Stimulated activated CD8-positive, alpha-beta memory T cell treated with anti-CD3 and anti-CD28 coated beads, Interleukin-7, amount 100 ng/mL, for 4 hours (primary cell): ENCODE data around the gene LIPA.

ENCODE experiments used
- DNase-seq, 2 donors: peaks; one replicate each; pipeline ENCODE4 v3.0.0-alpha.2; 2020; ENCODE audit warnings: low read depth in 2 of 2

The LIPA gene

DNA sequence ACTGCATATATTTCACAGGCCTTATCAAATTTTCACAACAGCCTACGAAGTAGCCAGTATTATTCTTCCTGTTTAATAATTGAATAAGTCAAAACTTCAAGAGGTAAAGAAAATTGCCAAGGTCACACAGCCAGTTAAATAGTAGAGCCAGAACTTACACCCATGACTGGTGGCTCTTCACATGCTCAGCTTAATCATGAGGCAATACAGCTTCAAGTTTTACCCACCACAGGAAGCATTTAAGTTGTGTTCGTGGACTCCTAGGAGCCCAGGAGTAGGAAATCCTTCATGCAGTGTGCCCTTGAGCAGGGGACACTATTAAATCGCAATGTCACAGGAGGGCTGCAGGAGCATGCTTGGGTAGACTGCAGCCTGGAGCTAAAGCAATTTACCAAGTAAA lies 11.1 kb downstream of the LIPA start:
- DNase-seq: no peak

GRCh38 chr10:89238956-89239644 lies 12.5 kb downstream of the LIPA start:
- DNase-seq: no peak

- DNase-seq: no peak
Observed at GRCh38 chr10:89237849-89238248, 13.7 kb downstream of the LIPA start.

DNA sequence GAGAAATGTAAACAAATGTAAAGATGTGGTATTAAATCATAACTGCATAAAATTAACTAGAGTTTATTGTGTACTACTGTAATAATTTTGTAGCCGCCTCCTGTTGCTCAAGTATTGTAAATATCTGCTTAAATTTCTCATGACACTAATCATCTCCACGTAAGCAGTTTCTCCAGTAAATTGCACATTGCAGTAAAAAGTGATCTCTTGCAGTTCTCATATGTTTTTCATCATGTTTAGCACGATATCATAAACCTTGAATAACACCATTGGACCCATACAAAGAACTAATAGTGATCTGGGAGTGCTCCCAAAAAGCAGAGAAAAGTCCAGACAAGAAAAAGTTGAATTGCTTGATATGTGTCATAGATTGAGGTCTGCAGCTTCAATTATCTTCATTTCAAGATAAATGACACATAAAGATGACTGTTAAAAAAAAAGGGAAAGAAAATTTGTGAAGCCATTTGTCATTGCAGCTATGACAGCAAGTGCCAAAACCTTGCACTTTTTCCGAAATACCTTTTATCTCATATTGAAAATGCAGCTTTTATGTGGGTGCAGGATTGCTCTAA lies 15.3 kb downstream of the LIPA start:
- no peak for DNase-seq

DNA sequence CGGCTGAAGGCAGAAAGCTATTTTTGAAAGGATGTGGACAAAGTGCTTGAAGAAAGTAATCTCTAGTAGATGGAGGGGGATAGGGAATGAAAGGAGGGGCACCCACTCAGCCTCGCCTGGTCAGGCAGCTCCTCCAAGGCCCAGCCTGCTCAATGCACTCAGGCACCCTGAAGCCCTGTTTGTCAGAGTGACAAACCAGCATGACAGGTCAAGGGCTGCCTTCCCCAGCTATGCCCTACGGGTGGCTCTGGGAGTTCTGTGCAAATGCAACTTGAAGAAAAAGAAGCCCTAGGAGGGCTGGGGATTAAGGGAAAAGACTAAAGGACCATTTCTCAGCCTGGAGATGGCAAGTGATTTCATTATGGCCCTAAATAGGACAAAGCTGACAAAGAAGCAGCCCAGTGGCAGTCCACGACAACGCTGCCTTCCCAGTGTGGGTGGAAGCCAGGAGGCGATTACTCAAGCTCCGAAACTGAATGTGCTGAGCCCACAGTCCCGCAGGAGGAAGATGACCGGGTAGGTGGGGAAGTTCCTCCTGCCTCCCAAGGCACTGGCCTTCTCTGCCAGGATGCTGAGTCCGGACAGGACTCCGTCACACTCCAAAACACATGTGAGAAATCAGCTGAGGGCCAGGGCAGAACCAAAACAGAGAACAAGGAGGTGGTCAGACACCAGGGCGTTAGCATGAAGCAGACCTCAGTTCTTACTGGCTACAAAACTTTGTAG lies 16.3 kb downstream of the LIPA start:
- no peak for DNase-seq

DNA sequence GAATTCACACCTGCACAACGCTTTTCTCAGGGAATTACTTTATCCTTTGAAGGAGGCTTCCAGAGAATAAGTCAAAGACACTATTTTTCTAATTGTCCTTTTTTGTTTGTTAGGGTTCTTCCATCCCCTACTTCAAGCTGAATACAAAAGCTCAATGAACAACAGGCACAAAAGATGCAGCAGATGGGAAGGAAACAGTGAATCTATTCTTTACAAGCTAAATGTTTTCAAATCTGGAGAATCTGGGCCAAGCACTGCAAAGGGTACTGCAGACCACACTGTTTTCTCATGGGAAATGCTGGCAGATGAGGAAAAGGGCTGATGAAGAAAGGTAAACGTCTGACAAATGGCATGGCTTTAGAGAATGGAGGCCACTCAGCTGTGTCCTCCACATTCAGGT lies 18.5 kb downstream of the LIPA start:
- DNase-seq: no peak

GRCh38 chr10:89228962-89229361 lies 22.6 kb downstream of the LIPA start:
- DNase-seq: no peak

- no peak for DNase-seq
Observed at GRCh38 chr10:89228146-89228545, 23.4 kb downstream of the LIPA start.

- DNase-seq: no peak
Observed at GRCh38 chr10:89226891-89227290, 24.7 kb downstream of the LIPA start.

GRCh38 chr10:89224739-89225443 lies 26.7 kb downstream of the LIPA start:
- DNase-seq: no peak

DNA sequence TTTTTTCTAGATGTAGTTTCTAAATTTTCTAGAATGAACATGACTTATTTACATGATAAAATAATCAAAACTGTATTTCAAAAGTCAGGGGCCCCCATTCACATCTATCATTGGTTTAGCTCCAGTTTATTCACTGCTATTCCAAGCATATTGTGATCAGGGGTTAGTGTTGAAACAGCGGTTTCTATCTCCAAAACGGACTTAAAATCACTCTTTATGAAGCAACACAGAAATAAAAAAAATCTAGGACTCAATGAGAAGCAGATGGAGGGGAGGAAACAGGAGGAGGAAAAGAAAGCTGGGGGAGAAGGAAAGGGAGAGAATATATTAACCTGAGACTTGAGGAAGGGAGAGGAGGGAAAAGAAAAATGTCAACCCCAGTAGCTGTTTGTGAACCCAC lies 29.7 kb downstream of the LIPA start:
- no peak for DNase-seq

GRCh38 chr10:89219513-89220218 lies 31.9 kb downstream of the LIPA start:
- no peak for DNase-seq

DNA sequence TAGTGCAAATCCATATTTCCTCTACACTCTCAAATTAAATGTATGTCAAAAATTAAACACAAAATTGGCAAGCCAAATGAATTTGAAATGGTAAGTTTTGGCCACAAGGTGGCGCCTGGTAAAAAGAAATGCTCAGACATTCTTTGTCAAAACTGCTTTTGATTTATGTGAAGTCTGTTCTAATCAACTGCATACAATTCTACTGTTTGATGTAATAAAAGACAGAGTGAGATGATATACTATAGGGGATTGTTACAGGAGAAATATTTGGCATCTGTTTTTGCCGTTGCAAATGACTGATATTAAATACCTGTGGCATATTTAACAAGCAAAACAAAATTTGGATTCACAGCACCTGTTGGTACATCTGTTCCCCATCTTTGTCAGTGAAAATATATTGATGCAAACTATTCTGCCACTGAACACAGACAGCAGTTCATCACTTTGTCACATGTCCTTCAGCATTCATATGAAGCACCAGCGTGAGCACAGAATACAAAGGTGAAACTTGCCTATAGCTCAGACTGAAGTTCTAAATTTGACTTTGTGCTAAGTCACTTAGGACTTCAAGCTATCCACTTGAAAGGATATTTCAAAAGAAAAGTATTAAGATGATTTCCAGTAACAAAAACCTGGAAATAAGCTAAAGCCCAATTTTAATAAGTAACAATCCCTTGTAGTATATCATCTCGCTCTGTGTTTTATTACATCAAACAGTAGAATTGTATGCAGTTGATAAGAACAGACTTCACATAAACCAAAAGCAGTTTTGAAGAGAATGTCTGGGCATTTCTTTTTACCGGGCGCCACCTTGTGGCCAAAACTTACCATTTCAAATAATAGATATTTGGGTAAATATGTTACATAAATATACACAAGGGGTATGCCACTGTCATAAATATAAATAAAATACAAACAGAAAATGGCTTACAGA lies 34.3 kb downstream of the LIPA start:
- peak; percentile 24 to 58 for DNase-seq

- DNase-seq: no peak
Observed at GRCh38 chr10:89216056-89216455, 35.5 kb downstream of the LIPA start.

DNA sequence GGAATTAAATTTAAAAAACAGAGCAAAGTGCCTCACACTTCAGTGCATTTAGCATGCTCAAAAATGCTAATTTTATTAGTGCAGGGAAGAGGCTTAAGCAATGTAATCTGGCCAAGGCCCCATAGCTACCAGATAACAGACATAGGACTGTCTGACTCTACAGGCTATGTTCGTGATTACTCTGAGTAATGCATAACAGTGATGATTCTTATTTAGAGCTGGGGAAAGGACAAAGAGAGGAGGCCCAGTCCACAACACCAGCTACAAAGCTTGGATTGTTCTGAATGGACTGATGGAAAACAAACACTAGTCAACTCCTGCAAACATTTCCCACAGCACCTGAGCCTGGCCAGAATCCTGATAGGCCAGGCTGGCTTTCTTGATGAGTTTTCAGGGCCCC lies 36.1 kb downstream of the LIPA start:
- DNase-seq: no peak

DNA sequence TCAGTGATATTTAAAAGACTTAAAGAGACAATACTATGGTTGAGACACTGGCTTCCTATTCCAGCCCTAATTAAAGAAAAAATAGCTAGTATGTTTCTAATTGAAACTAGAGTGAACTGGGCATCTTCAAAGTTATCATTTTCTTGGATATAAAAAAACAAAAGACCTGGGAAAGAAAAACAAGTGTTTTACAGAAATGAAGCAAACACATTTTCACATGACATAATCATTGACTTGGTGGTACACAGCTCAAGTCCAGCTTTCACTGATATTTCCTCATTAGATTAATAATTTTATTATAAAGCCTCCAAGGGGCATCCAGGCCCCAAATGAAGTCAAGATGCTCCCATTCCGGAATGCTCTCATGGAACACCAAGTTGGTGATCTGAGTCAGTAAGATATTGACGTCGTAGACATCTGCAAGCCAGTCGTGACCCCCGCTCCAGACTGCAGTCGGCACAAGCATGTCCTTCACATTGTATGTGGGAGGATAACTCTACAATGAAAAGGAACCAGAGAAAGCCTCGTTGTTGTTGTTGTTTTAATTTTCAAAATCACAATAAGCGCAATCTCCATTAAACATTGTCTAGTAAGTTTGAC lies 36.9 kb downstream of the LIPA start:
- DNase-seq: no peak

DNA sequence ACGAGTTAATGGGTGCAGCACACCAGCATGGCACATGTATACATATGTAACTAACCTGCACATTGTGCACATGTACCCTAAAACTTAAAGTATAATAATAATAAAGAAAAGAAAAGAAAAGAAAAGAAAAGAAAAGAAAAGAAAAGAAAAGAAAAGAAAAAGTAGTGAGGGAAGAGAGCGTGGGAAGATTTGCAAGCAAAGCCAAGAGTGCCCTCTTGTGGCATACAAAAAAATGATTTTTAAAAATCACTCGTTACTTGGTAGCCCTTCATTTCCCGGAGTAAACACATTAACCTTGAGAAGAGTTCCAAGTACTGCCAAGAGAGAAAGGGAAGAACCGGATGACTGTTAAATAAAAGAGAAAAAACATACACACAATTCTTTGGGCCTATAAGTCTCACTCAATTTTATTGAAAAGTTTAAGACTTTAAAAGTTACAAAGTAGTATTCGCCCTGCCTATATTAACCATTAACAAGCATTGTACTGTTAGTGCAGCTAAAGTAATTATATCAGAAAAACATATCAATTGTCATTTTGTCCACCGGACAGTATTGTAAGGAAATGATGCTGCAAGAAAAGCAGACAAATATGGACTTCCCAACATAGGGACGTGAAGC lies 38.3 kb downstream of the LIPA start:
- no peak for DNase-seq

DNA sequence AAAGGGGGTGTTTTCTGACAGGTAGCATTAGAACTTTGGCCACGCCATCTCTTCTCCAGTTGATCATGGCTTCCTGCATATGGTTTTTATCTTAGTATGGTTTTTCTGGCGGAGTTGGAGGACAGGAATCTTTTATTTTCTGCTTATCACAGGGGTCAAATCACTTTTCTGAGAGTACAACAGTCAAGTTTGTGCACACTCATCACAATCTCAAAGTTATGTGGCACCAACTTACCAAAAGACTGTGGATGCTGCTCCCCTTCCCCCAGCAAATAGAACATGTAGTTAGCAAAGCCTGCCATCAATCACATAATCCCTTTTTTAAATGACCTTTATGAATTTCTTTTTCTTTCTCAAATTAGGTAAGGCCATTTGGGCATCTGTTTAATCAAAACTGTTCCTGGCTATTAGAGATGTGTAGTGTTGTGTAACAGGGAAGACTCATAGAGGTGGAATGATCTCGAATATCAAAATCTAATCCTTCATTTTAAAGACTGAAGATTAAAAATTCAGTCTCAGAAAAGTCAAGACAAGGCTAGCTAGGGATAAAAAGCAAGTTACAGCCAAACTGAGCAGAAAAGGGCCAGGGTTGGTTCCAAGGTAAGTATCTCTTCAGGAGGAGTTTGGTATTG lies 40.7 kb downstream of the LIPA start:
- no peak for DNase-seq

- no peak for DNase-seq
Observed at GRCh38 chr10:89209718-89210117, 41.9 kb downstream of the LIPA start.
